ENCODE data around the gene IL10.

GRCh38 chr1:206744683-206745082 is 27.6 kb downstream of the IL10 start:
- TF ChIP-seq POLR2A (IDR thresholded peaks at IDR 0.05) (no peak), CTCF (IDR thresholded peaks at IDR 0.05) (no peak)

Measured in right lobe of liver (tissue), 4 donors.